Natural killer cell (primary cell): ENCODE data around the gene TUBAL3. TPM values are rescaled to one million over a fixed set of nuclear protein-coding genes. Genes with fewer than 3 reads are reported as not detected.

Experiments
- ATAC-seq, 3 donors: fragments of 150-1000 bp in 2 of 3; fragments of 200-7000 bp in 1 of 3; cut with Tn5 transposase; 1 replicate in 1 of 3; 2 replicates in 2 of 3; pipeline ENCODE4 v1.10.0; 2021; ENCODE audit warnings: mild to moderate bottlenecking in 2 of 3, moderate library complexity in 2 of 3
- DNase-seq, 2 donors: peaks; one replicate each; pipeline versions ENCODE4 v3.0.0 to v3.0.0-alpha.2; 2013 to 2021; ENCODE audit warnings: mixed read lengths in 1 of 2
- H3K27ac ChIP-seq: one replicate; pipeline ENCODE4 v1.5.1; 2013; ENCODE audit warnings: mild to moderate bottlenecking, low read length
- H3K27me3 ChIP-seq: one replicate; pipeline ENCODE4 v1.6.1; 2013; ENCODE audit warnings: low read length; ENCODE audit not compliant: control insufficient read depth, insufficient read depth
- H3K36me3 ChIP-seq: one replicate; pipeline ENCODE4 v1.6.1; 2013; ENCODE audit warnings: low read length; ENCODE audit not compliant: control insufficient read depth, insufficient read depth
- H3K4me1 ChIP-seq: one replicate; pipeline ENCODE4 v1.6.1; 2013; ENCODE audit warnings: low read length; ENCODE audit not compliant: control insufficient read depth, insufficient read depth
- H3K4me3 ChIP-seq: one replicate; pipeline ENCODE4 v1.5.1; 2013; ENCODE audit warnings: low read length
- H3K9me3 ChIP-seq: one replicate; pipeline ENCODE4 v1.6.1; 2013; ENCODE audit warnings: low read length; ENCODE audit not compliant: control insufficient read depth, insufficient read depth
- H3K27ac Mint-ChIP-seq, 2 donors: one replicate each; pipeline ENCODE4 v1.8.0; 2022; ENCODE audit warnings: mild to moderate bottlenecking in 2 of 2, mixed read lengths in 2 of 2, moderate library complexity in 1 of 2
- H3K27me3 Mint-ChIP-seq, 2 donors: one replicate each; pipeline ENCODE4 v1.8.0; 2022; ENCODE audit warnings: low read depth in 2 of 2, mixed read lengths in 2 of 2
- H3K36me3 Mint-ChIP-seq: one replicate; pipeline ENCODE4 v1.8.0; 2022; ENCODE audit warnings: mixed read lengths
- H3K4me1 Mint-ChIP-seq, 2 donors: one replicate each; pipeline ENCODE4 v1.8.0; 2022; ENCODE audit warnings: mixed read lengths in 2 of 2
- H3K4me3 Mint-ChIP-seq: one replicate; pipeline ENCODE4 v1.8.0; 2022; ENCODE audit warnings: mild to moderate bottlenecking, moderate library complexity, mixed read lengths
- H3K9me3 Mint-ChIP-seq, 2 donors: one replicate each; pipeline ENCODE4 v1.8.0; 2022; ENCODE audit warnings: mixed read lengths in 2 of 2
- WGBS: methylation state at CpG from one replicate; pipeline ENCODE4 v1.1.7; 2013; ENCODE audit warnings: missing lambda C conversion rate; ENCODE audit not compliant: insufficient coverage; 5-methylcytosine and 5-hydroxymethylcytosine counted together
- intact Hi-C: fragments of 100-400 bp; cut with micrococcal nuclease; formaldehyde crosslinking; loops from one replicate; pipeline ENCODE4 v1.14.2; 2022
- total RNA-seq, 4 donors: library from RNA; stranded (reverse); fragments of 120-200 nt in 1 of 4; gene quantifications; one replicate each; pipeline versions ENCODE4 v1.2.3 to v1.2.4, GENCODE V29; 2013 to 2022
- TF ChIP-seq, protein P1 (sequence below): fragments of 200-600 bp; IDR thresholded peaks from one replicate; pipeline ENCODE4 v1.8.0; 2022; ENCODE audit warnings: antibody characterized with exemption

TUBAL3 gene
- total RNA-seq, 3 donors from 2014 or later (not counting 1 experiment from before 2014, with no cell fraction given), result not detected

DNA sequence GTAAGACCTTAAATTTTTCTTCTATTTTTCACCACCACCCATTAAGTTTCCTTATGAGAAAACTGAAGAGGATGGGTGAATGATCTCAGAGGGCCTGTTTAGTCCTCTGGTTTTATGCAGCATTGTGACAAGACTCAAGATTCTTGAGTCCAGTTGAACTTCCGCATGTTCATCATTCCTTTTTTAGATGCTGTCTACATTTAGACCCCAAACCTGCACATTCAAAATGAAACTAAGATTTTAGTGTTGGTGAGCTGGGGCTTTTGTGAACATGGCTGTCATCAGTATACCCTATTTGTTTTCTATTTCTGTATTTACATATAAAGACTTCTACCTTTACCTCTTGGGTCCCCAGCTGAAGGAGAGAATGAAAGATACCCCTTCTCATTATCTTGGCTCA lies 38.8 kb upstream of the TUBAL3 start:
- WGBS, result 90% methylated on average over 1 of the region's 1 CpG
- TF ChIP-seq, protein P1, sequence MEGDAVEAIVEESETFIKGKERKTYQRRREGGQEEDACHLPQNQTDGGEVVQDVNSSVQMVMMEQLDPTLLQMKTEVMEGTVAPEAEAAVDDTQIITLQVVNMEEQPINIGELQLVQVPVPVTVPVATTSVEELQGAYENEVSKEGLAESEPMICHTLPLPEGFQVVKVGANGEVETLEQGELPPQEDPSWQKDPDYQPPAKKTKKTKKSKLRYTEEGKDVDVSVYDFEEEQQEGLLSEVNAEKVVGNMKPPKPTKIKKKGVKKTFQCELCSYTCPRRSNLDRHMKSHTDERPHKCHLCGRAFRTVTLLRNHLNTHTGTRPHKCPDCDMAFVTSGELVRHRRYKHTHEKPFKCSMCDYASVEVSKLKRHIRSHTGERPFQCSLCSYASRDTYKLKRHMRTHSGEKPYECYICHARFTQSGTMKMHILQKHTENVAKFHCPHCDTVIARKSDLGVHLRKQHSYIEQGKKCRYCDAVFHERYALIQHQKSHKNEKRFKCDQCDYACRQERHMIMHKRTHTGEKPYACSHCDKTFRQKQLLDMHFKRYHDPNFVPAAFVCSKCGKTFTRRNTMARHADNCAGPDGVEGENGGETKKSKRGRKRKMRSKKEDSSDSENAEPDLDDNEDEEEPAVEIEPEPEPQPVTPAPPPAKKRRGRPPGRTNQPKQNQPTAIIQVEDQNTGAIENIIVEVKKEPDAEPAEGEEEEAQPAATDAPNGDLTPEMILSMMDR, result no peak
- no peaks in the 10 kb centered on the region for H3K36me3 Mint-ChIP-seq
- Histone ChIP-seq H3K4me3 (no peak overlapping the region), H3K27ac (no peak overlapping the region), H3K9me3 (no peaks in the 10 kb centered on the region), H3K4me1 (peaks cover 6% of the 10 kb centered on the region), H3K36me3 (no peaks in the 10 kb centered on the region), H3K27me3 (no peaks in the 10 kb centered on the region)
- ATAC-seq, result no peak
- H3K4me1 Mint-ChIP-seq, result peaks cover 17 to 18% of the 10 kb centered on the region in 2 donors
- H3K9me3 Mint-ChIP-seq, result no peaks in the 10 kb centered on the region
- DNase-seq, result no peak
- no peak overlapping the region for H3K4me3 Mint-ChIP-seq
- intact Hi-C loops, result no loop called here
- no peak overlapping the region for H3K27ac Mint-ChIP-seq
- H3K27me3 Mint-ChIP-seq, result no peaks in the 10 kb centered on the region

DNA sequence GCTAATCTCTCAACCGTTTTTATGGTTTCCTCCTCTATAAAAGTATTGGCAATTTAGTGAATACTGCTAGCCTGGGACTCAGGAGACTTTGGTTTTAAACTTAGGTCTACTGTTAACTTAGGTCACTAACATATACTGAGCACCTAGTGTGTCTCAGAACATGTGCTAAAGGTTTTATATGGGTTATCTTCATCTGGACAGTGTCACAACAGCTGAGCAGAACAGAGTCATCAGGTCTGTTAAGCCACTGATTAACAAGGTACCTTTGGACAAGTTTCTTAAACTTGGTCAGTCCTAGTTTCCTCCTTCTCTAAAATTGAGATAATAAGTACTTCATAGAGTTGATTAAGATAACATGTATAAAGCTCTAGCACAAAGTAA lies 38.4 kb upstream of the TUBAL3 start:
- H3K27me3 ChIP-seq, result no peaks in the 10 kb centered on the region
- no peak overlapping the region for H3K27ac ChIP-seq
- intact Hi-C loops, result loop anchor here (1.0 kb wide), 1 partner anchor 180 kb away; no protein-coding TSS in a partner anchor
- Mint-ChIP-seq H3K4me3 (no peak overlapping the region), H3K27ac (no peak overlapping the region), H3K27me3 (no peaks in the 10 kb centered on the region), H3K4me1 (peaks cover 17 to 18% of the 10 kb centered on the region in 2 donors), H3K36me3 (no peaks in the 10 kb centered on the region), H3K9me3 (no peaks in the 10 kb centered on the region)
- 88% methylated on average over 1 of the region's 1 CpG for WGBS
- H3K9me3 ChIP-seq, result no peaks in the 10 kb centered on the region
- H3K4me3 ChIP-seq, result no peak overlapping the region
- TF ChIP-seq, protein P1, result no peak
- no peaks in the 10 kb centered on the region for H3K36me3 ChIP-seq
- no peak for ATAC-seq
- peaks cover 6% of the 10 kb centered on the region for H3K4me1 ChIP-seq
- no peak for DNase-seq

DNA sequence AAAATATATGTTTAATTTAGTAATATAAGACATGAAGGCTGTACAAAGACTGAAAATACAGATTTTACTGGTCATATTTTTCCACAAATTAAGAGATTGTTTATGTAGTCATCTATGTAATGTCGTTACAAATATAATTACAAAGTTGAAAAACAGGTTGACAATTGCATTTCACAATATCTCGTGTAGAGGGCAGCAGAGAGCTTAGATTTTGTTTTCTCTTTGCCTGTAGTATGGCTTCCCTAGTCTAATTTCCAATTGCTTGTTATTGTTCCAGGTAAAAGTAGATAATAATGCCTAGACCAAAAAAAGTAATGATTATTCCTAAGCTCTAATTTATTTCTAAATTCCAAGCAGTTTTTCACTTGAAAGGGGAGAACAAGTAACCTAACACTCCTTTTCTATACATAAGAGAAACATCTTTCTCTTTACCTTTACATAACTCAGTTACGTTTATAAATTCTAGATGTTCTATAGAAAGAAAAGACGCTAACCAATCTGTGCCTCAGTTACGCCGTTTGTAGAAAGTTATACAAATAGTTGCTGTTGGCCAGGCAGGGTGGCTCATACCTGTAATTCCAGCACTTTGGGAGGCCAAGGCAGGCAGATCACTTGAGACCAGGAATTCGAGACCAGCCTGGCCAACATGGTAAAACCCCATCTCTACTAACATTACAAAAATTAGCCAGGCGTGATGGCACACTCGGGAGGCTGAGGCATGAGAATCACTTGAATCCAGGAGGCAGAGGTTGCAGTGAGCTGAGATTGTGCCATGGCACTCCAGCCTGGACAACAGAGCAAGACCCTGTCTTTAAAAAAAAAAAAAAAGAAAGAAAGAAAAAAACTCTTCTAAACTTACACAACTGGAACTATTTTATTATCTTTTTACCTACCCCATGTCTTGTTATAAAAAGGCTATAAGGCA lies 37.7 kb upstream of the TUBAL3 start:
- ATAC-seq, result peak; percentile 50 to 66 (median 62)
- Histone ChIP-seq H3K9me3 (no peaks in the 10 kb centered on the region), H3K4me3 (no peak overlapping the region), H3K36me3 (no peaks in the 10 kb centered on the region), H3K27me3 (no peaks in the 10 kb centered on the region), H3K27ac (no peak overlapping the region), H3K4me1 (peaks cover 6% of the 10 kb centered on the region)
- H3K27ac Mint-ChIP-seq, result no peak overlapping the region
- peaks cover 11 to 12% of the 10 kb centered on the region in 2 donors for H3K4me1 Mint-ChIP-seq
- H3K4me3 Mint-ChIP-seq, result no peak overlapping the region
- intact Hi-C loops, result loop anchor here (1.0 kb wide), 1 partner anchor 181 kb away; no protein-coding TSS in a partner anchor
- no peaks in the 10 kb centered on the region for H3K36me3 Mint-ChIP-seq
- WGBS, result 89% methylated on average over 7 of the region's 9 CpGs
- DNase-seq, result peak in 1 of 2 donors; percentile 78
- no peaks in the 10 kb centered on the region for H3K9me3 Mint-ChIP-seq
- TF ChIP-seq, protein P1, result peak; percentile 92
- no peaks in the 10 kb centered on the region for H3K27me3 Mint-ChIP-seq
